Colonic mucosa (tissue), 4 donors: ENCODE data around the gene TMEM91. TPM values are rescaled to one million over a fixed set of nuclear protein-coding genes. Genes with fewer than 3 reads are reported as not detected.
A peak's percentile ranks its signal among the peaks of the same experiment; 100 is the strongest.

ENCODE experiments used
- DNase-seq: peaks from one replicate; pipeline ENCODE4 v3.0.0-alpha.2; 2020
- H3K27ac ChIP-seq: fragments of 200-600 bp; one replicate; pipeline ENCODE4 v1.8.0; 2021
- H3K27me3 ChIP-seq: fragments of 200-600 bp; one replicate; pipeline ENCODE4 v1.8.0; 2021
- H3K36me3 ChIP-seq: fragments of 200-600 bp; one replicate; pipeline ENCODE4 v1.8.0; 2021
- H3K4me1 ChIP-seq: fragments of 200-600 bp; one replicate; pipeline ENCODE4 v1.8.0; 2021; ENCODE audit warnings: mild to moderate bottlenecking
- H3K4me3 ChIP-seq: fragments of 200-600 bp; one replicate; pipeline ENCODE4 v1.8.0; 2021
- H3K9ac ChIP-seq, 2 donors: one replicate each; pipeline ENCODE4 v1.7.0; 2013; ENCODE audit warnings: control low read depth in 2 of 2, low read depth in 2 of 2, low read length in 2 of 2
- H3K9me3 ChIP-seq: fragments of 200-600 bp; one replicate; pipeline ENCODE4 v1.8.0; 2021
- CTCF ChIP-seq: fragments of 200-600 bp; IDR thresholded peaks from one replicate; pipeline ENCODE4 v1.8.0; 2022; ENCODE audit warnings: antibody characterized with exemption, mild to moderate bottlenecking
- intact Hi-C: fragments of 100-400 bp; cut with DNase I; formaldehyde crosslinking; loops from one replicate; pipeline ENCODE4 v1.14.1; 2022
- total RNA-seq, 2 donors: library from RNA; stranded (reverse); fragmentation: NEBNext Ultra II Directional in 1 of 2; extraction: Animal tissue kit (Norgen Biotek cat#: 25700) in 1 of 2; gene quantifications; one replicate each; pipeline ENCODE4 v1.2.1, GENCODE V29; 2021
- donor health status: healthy.
- donor health status: DM: no; HTN: no; CAD: no.
- donor health status: DM: no; HTN: no; CAD: no.

The TMEM91 gene
- total RNA-seq, 2 donors from 2014 or later: 2.0 to 3.6 TPM

- H3K9me3 ChIP-seq: no peaks in the 10 kb centered on the region
- intact Hi-C loops: no loop called here
- no peak overlapping the region for H3K9ac ChIP-seq
- no peak for DNase-seq
- no peaks in the 10 kb centered on the region for H3K27me3 ChIP-seq
- H3K27ac ChIP-seq: no peak overlapping the region
- H3K4me1 ChIP-seq: no peaks in the 10 kb centered on the region
- no peak for TF ChIP-seq CTCF
- no peak overlapping the region for H3K4me3 ChIP-seq
- H3K36me3 ChIP-seq: no peaks in the 10 kb centered on the region
These were observed 10.1 kb downstream of the TMEM91 start for GRCh38 chr19:41386442-41386841.

DNA sequence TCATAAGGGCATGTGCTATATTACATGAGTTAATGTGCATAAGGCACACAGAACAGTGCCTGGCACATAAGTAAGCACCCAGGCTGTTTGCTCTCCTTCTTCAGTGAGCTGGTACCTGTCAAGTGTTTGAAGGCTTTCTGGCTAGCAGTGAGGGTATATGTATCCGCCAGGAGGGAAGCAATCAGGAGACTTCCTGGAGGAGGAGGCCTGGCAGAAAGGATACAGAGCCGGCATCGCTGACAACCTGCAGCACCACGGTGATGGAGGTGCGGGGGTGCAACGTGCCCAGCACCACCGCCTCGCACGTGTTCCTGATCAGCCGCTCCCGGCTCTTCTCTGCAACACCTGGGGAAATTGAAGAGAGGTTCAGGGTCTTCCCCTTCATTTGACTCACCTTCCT, 15.3 kb downstream of the TMEM91 start:
- no peak for TF ChIP-seq CTCF
- intact Hi-C loops: no loop called here
- Histone ChIP-seq H3K4me3 (no peak overlapping the region), H3K27ac (no peak overlapping the region), H3K9ac (no peak overlapping the region), H3K36me3 (no peaks in the 10 kb centered on the region), H3K9me3 (no peaks in the 10 kb centered on the region), H3K27me3 (no peaks in the 10 kb centered on the region), H3K4me1 (no peaks in the 10 kb centered on the region)
- no peak for DNase-seq

GRCh38 chr19:41392775-41393174, 16.4 kb downstream of the TMEM91 start:
- Histone ChIP-seq H3K9me3 (no peaks in the 10 kb centered on the region), H3K27ac (no peak overlapping the region), H3K4me1 (no peaks in the 10 kb centered on the region), H3K27me3 (no peaks in the 10 kb centered on the region), H3K4me3 (no peak overlapping the region), H3K36me3 (no peaks in the 10 kb centered on the region), H3K9ac (no peak overlapping the region)
- intact Hi-C loops: no loop called here
- DNase-seq: no peak
- TF ChIP-seq CTCF: no peak

DNA sequence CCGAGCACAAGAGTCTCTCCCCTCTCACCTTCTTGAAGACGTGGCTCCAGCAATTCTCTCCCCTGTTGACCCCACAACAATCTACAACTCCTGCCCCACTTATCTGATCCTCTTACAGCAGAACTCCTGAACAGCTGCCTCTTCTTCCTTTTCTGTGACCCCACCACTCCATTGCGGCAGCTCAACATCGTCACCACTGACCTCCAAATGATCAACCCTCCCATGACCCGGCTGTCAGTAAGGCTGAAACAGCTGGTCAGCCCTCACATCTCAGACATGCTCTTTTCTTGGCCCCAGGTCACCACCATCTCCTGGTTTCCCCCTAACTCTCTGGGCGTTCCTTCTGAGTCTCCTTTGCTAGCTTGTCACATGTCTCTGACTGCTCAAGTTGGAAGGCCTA, 19.0 kb downstream of the TMEM91 start:
- Histone ChIP-seq H3K27ac (no peak overlapping the region), H3K27me3 (no peaks in the 10 kb centered on the region), H3K4me1 (peaks cover 6% of the 10 kb centered on the region), H3K9ac (no peak overlapping the region), H3K36me3 (no peaks in the 10 kb centered on the region), H3K4me3 (no peak overlapping the region), H3K9me3 (no peaks in the 10 kb centered on the region)
- intact Hi-C loops: loop anchor here (5.0 kb wide), 1 partner anchor 37 kb away; no protein-coding TSS in a partner anchor
- no peak for DNase-seq
- no peak for TF ChIP-seq CTCF

- TF ChIP-seq CTCF: no peak
- peak; percentile 99 for DNase-seq
- Histone ChIP-seq H3K9me3 (no peaks in the 10 kb centered on the region), H3K4me1 (peaks cover 6% of the 10 kb centered on the region), H3K4me3 (peak within 1 kb of the TSS; percentile 83), H3K27me3 (no peaks in the 10 kb centered on the region), H3K9ac (peak within 1 kb of the TSS; percentile 71 to 98), H3K27ac (peak within 1 kb of the TSS; percentile 74), H3K36me3 (no peaks in the 10 kb centered on the region)
- intact Hi-C loops: loop anchor here (5.0 kb wide), 1 partner anchor 35 kb away; no protein-coding TSS in a partner anchor
These were observed 21.0 kb downstream of the TMEM91 start, which contains the start of the genes BCKDHA and EXOSC5 for GRCh38 chr19:41397086-41398049. TSS of gene BCKDHA (plus strand) at chr19:41397818. CDS start at chr19:41397828, 10 bp downstream. TSS of gene EXOSC5 (minus strand) at chr19:41397359. CDS start at chr19:41397328, 31 bp downstream.
